Neutrophil (primary cell): ENCODE measurements around the gene MEIS3.
"Not testable (repeated sequence)": the region's sequence is repeated elsewhere in the genome, so short reads cannot be mapped to it uniquely, and the experiment has no call there.

Experiments used
- H3K27ac ChIP-seq: fragments of 200-600 bp; sonication (generic); 2 replicates; pipeline ENCODE4 v1.5.1; 2016; ENCODE audit warnings: mild to moderate bottlenecking, moderate library complexity
- H3K27me3 ChIP-seq: fragments of 200-600 bp; sonication (generic); 2 replicates; pipeline ENCODE4 v1.6.0; 2016; ENCODE audit warnings: mild to moderate bottlenecking
- H3K36me3 ChIP-seq: fragments of 200-600 bp; sonication (generic); 2 replicates; pipeline ENCODE4 v1.5.1; 2017
- H3K4me1 ChIP-seq, 2 experiments: fragments of 200-600 bp in 1 of 2; sonication (generic) in 1 of 2; 1 replicate in 1 of 2; 2 replicates in 1 of 2; pipeline versions ENCODE4 v1.5.1 to v1.6.1; 2013 to 2016; ENCODE audit warnings: low read depth in 1 of 2, low read length in 1 of 2, mild to moderate bottlenecking in 1 of 2, moderate library complexity in 1 of 2; ENCODE audit not compliant: control insufficient read depth in 1 of 2, insufficient read depth in 1 of 2
- H3K4me3 ChIP-seq, 2 experiments: fragments of 200-600 bp in 1 of 2; sonication (generic) in 1 of 2; 1 replicate in 1 of 2; 2 replicates in 1 of 2; pipeline ENCODE4 v1.5.1; 2013 to 2016; ENCODE audit warnings: low read depth in 1 of 2, low read length in 1 of 2, mild to moderate bottlenecking in 1 of 2, moderate library complexity in 1 of 2
- H3K9me3 ChIP-seq: fragments of 200-600 bp; sonication (generic); 2 replicates; pipeline ENCODE4 v1.5.1; 2016
- TF ChIP-seq, protein P1 (sequence below): fragments of 200-600 bp; sonication (generic); IDR thresholded peaks from 2 replicates; pipeline ENCODE4 v1.5.1; 2016; ENCODE audit warnings: antibody characterized with exemption

MEIS3 gene

DNA sequence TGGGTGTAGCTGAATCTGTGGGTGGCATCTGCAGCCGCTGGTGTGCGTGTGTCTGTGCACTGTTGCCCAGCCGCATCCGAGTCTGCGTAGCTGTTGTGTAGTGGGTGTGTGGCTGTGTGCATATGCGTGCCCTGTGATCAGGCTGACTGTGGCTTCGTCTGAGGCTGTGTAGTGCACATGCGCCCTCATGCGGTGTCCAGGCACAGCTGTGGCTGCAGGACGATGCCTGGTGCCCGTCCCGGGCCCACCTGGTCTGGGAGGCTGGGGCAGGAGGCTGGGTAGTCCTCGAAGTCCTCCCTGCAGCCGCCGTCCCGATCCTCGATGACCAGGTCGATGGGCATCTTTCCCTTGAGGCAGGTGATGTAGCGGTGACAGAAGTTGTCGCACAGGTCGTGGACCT, 4.9 kb downstream of the MEIS3 start:
- H3K27ac ChIP-seq, result no peak overlapping the region
- H3K4me1 ChIP-seq, result no peaks in the 10 kb centered on the region
- no peaks in the 10 kb centered on the region for H3K9me3 ChIP-seq
- no peaks in the 10 kb centered on the region for H3K36me3 ChIP-seq
- peaks cover 93% of the 10 kb centered on the region for H3K27me3 ChIP-seq
- TF ChIP-seq, protein P1, sequence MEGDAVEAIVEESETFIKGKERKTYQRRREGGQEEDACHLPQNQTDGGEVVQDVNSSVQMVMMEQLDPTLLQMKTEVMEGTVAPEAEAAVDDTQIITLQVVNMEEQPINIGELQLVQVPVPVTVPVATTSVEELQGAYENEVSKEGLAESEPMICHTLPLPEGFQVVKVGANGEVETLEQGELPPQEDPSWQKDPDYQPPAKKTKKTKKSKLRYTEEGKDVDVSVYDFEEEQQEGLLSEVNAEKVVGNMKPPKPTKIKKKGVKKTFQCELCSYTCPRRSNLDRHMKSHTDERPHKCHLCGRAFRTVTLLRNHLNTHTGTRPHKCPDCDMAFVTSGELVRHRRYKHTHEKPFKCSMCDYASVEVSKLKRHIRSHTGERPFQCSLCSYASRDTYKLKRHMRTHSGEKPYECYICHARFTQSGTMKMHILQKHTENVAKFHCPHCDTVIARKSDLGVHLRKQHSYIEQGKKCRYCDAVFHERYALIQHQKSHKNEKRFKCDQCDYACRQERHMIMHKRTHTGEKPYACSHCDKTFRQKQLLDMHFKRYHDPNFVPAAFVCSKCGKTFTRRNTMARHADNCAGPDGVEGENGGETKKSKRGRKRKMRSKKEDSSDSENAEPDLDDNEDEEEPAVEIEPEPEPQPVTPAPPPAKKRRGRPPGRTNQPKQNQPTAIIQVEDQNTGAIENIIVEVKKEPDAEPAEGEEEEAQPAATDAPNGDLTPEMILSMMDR, result no peak
- no peak overlapping the region for H3K4me3 ChIP-seq

DNA sequence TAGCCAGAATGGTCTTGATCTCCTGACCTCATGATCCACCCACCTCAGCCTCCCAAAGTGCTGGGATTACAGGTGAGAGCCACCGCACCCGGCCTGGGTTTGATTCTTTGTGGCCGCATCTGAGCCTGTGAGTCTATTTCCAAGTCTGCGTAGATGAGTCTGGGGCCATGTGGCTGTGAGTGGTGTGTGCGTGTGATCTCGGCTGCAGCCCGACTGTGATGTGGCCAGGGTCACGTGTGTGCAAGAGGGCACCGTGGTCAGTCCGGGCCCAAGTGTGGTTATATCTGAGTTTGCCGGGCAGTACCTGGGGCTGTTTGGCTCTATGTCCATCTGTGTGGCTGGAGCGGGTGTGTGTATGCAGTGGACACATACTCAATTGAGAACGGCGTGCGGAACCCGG, 5.4 kb downstream of the MEIS3 start:
- no peak overlapping the region for H3K27ac ChIP-seq

DNA sequence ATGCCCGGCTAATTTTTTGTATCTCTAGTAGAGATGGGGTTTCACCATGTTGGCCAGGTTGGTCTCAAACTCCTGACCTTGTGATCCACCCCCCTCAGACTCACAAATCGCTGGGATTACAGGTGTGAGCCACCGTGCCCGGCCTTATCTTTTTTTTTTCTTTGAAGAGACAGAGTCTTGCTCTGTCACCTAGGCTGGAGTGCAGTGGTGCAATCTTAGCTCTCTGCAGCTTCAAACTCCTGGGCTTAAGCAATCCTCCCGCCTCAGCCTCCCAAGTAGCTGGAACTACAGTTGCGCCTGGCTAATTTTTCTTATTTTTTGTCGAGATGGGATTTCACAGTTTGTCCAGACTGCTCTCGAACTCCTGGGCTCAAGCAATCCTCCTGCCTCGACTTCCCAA, 7.6 kb downstream of the MEIS3 start:
- not testable (repeated sequence) for H3K9me3 ChIP-seq, H3K36me3 ChIP-seq, H3K4me3 ChIP-seq, H3K27ac ChIP-seq, H3K4me1 ChIP-seq
- peaks cover 93% of the 10 kb centered on the region for H3K27me3 ChIP-seq

More for the DNA sequence above, 5.4 kb downstream of the MEIS3 start:
- no peaks in the 10 kb centered on the region for H3K36me3 ChIP-seq
- TF ChIP-seq, protein P1, result no peak
- H3K4me1 ChIP-seq, result no peaks in the 10 kb centered on the region
- H3K4me3 ChIP-seq, result no peak overlapping the region
- no peaks in the 10 kb centered on the region for H3K9me3 ChIP-seq
- H3K27me3 ChIP-seq, result peaks cover 93% of the 10 kb centered on the region

DNA sequence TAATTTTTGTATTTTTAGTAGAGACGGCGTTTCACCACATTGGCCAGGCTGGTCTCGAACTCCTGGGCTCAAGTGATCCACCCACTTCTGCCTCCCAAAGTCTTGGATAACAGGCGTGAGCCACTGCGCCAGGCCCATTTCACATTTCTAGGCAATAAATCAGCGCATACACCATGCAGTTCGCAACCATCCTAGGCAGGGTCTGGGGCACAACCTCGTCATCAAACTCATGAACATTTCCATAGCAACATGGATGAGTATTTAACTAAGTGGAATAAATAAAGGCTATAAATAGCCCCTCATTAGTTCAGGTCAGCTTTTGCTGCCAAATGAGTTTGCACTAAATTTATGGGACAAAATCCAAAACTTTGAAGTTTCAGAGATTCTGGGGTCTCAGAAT, 8.2 kb downstream of the MEIS3 start:
- Histone ChIP-seq H3K36me3 (no peaks in the 10 kb centered on the region), H3K9me3 (no peaks in the 10 kb centered on the region), H3K4me1 (no peaks in the 10 kb centered on the region), H3K4me3 (no peak overlapping the region), H3K27ac (no peak overlapping the region), H3K27me3 (peaks cover 93% of the 10 kb centered on the region)
- TF ChIP-seq, protein P1, result no peak

DNA sequence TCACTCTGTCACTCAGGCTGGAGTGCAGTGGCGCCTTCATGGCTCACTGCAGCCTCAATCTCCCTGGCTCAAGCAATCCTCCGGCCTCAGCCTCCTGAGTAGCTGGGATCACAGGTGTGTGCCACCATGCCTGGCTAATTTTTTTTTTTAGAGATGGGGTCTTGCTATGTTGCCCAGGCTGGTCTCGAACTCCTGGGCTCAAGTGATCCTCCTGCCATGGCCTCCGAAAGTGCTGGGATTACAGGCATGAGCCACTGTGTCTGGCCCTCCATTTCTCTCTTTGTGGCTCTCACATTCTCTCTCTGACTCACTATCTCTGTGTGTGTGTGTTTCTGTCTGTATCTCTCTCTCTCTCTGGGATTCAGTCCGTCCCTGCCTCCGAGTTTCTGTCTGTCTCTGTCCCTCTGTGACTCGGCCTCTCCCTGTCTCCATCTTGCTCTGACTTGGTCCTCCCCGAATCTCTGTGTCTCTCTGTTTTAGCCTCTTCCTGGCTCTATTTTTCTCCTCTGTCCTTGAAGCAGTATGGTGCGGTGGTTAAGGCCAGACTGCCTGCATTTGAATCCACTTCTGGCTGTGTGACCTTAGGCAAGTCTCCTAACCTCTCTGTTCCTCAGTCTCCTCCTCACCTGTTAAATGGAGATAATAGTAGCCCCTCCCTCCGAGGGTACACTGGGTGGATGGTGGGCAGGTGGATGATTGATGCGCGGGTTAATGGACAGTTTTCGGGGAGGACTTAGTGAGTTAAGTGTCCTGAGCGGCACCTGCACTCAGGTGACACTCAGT, 11.0 kb downstream of the MEIS3 start:
- H3K27ac ChIP-seq, result no peak overlapping the region
- TF ChIP-seq, protein P1, result no peak
- H3K9me3 ChIP-seq, result no peaks in the 10 kb centered on the region
- no peak overlapping the region for H3K4me3 ChIP-seq
- no peaks in the 10 kb centered on the region for H3K4me1 ChIP-seq
- no peaks in the 10 kb centered on the region for H3K36me3 ChIP-seq
- H3K27me3 ChIP-seq, result peaks cover 94% of the 10 kb centered on the region

DNA sequence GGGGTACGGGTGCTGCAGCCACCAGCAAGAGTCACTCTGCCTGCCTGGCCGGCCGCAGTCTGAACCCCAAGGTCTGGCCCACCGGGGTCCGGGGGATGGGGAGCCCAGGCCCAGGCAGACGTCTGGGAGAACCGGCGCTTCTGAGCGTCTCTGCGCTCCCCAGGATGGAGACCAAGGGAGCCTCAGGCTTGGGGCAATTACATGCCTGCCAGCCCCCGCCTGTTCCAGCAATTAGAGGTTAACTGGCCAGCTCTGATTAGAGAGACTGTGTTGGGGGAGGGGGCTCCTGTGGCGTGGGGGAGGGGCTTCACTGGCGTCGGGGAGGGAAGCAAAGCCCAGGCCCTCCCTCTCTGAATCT, 11.9 kb downstream of the MEIS3 start:
- no peak overlapping the region for H3K27ac ChIP-seq
- no peak overlapping the region for H3K4me3 ChIP-seq
- peaks cover 94% of the 10 kb centered on the region for H3K27me3 ChIP-seq
- no peaks in the 10 kb centered on the region for H3K36me3 ChIP-seq
- H3K9me3 ChIP-seq, result no peaks in the 10 kb centered on the region
- TF ChIP-seq, protein P1, result no peak
- H3K4me1 ChIP-seq, result no peaks in the 10 kb centered on the region
